Activated CD4-positive, alpha-beta T cell treated with anti-CD3 and anti-CD28 coated beads, Interleukin-2, amount 10 ng/mL, durations not matched to agents 7 days and 5 days (primary cell): ENCODE measurements around the gene CACNA1C. TPM values are rescaled to one million over a fixed set of nuclear protein-coding genes. Genes with fewer than 3 reads are reported as not detected.
A peak's percentile ranks its signal among the peaks of the same experiment; 100 is the strongest.

Source experiments
- CTCF ChIA-PET: fragments of 350-600 bp; sonication (Branson Sonifier 250); formaldehyde crosslinking; loops from one replicate; lab custom pipeline; 2021; ENCODE audit warnings: antibody characterized with exemption; lab: Charles Lee
- POLR2A ChIA-PET: fragments of 350-600 bp; sonication (Branson Sonifier 250); formaldehyde crosslinking; loops from one replicate; lab custom pipeline; 2021; ENCODE audit warnings: antibody characterized with exemption; lab: Charles Lee
- DNase-seq: peaks from one replicate; pipeline ENCODE4 v3.0.0-alpha.2; 2020
- H3K27ac Mint-ChIP-seq: one replicate; pipeline ENCODE4 v1.8.0; 2021; ENCODE audit warnings: mild to moderate bottlenecking, moderate library complexity, mixed read lengths
- H3K27me3 Mint-ChIP-seq: one replicate; pipeline ENCODE4 v1.8.0; 2021; ENCODE audit warnings: mixed read lengths
- H3K36me3 Mint-ChIP-seq: one replicate; pipeline ENCODE4 v1.8.0; 2021; ENCODE audit warnings: low read depth, mixed read lengths
- H3K4me1 Mint-ChIP-seq: one replicate; pipeline ENCODE4 v1.8.0; 2021; ENCODE audit warnings: mixed read lengths
- H3K4me3 Mint-ChIP-seq: one replicate; pipeline ENCODE4 v1.8.0; 2021; ENCODE audit warnings: mild to moderate bottlenecking, moderate library complexity, mixed read lengths
- H3K9me3 Mint-ChIP-seq: one replicate; pipeline ENCODE4 v1.8.0; 2021; ENCODE audit warnings: mixed read lengths
- total RNA-seq, 2 experiments: library from RNA; stranded (reverse); gene quantifications; one replicate each; pipeline ENCODE4 v1.2.3, GENCODE V29; 2021

Gene CACNA1C
- total RNA-seq, 2 experiments from 2014 or later, result 0.12 to 0.15 TPM

- Mint-ChIP-seq H3K4me1 (peaks cover 11% of the 10 kb centered on the region), H3K9me3 (no peaks in the 10 kb centered on the region), H3K27ac (no peak overlapping the region), H3K4me3 (no peak overlapping the region), H3K27me3 (peaks cover 2% of the 10 kb centered on the region), H3K36me3 (no peaks in the 10 kb centered on the region)
- ChIA-PET POLR2A (no interaction called here), CTCF (no interaction called here)
- DNase-seq, result no peak
These were observed 477.0 kb downstream of the CACNA1C start for GRCh38 chr12:2529807-2530206.

- POLR2A ChIA-PET, result no interaction called here
- DNase-seq, result no peak
- CTCF ChIA-PET, result no interaction called here
- Mint-ChIP-seq H3K4me3 (no peak overlapping the region), H3K27me3 (peaks cover 2% of the 10 kb centered on the region), H3K27ac (no peak overlapping the region), H3K4me1 (peaks cover 11% of the 10 kb centered on the region), H3K36me3 (no peaks in the 10 kb centered on the region), H3K9me3 (no peaks in the 10 kb centered on the region)
These were observed 478.6 kb downstream of the CACNA1C start for GRCh38 chr12:2531371-2531770.

- Mint-ChIP-seq H3K27me3 (peaks cover 2% of the 10 kb centered on the region), H3K4me1 (peaks cover 7% of the 10 kb centered on the region), H3K4me3 (no peak overlapping the region), H3K27ac (no peak overlapping the region), H3K9me3 (no peaks in the 10 kb centered on the region), H3K36me3 (no peaks in the 10 kb centered on the region)
- POLR2A ChIA-PET, result no interaction called here
- DNase-seq, result no peak
- CTCF ChIA-PET, result interaction anchor here (0.5 to 0.6 kb wide), 2 partner anchors 463 to 564 kb away, joined by 3 to 6 read pairs; no protein-coding TSS in a partner anchor
These were observed 480.2 kb downstream of the CACNA1C start for GRCh38 chr12:2533036-2533435.

GRCh38 chr12:2535583-2536204 is 482.9 kb downstream of the CACNA1C start:
- CTCF ChIA-PET, result no interaction called here
- no peaks in the 10 kb centered on the region for H3K9me3 Mint-ChIP-seq
- no peak overlapping the region for H3K27ac Mint-ChIP-seq

GRCh38 chr12:2536724-2537123 is 483.9 kb downstream of the CACNA1C start:
- ChIA-PET CTCF (no interaction called here), POLR2A (no interaction called here)
- no peaks in the 10 kb centered on the region for H3K4me1 Mint-ChIP-seq
- no peaks in the 10 kb centered on the region for H3K36me3 Mint-ChIP-seq
- no peaks in the 10 kb centered on the region for H3K9me3 Mint-ChIP-seq
- H3K27me3 Mint-ChIP-seq, result no peaks in the 10 kb centered on the region
- no peak overlapping the region for H3K27ac Mint-ChIP-seq
- no peak overlapping the region for H3K4me3 Mint-ChIP-seq
- no peak for DNase-seq

More at GRCh38 chr12:2535583-2536204, 482.9 kb downstream of the CACNA1C start:
- POLR2A ChIA-PET, result no interaction called here
- H3K36me3 Mint-ChIP-seq, result no peaks in the 10 kb centered on the region
- no peaks in the 10 kb centered on the region for H3K27me3 Mint-ChIP-seq
- H3K4me3 Mint-ChIP-seq, result no peak overlapping the region
- DNase-seq, result no peak
- H3K4me1 Mint-ChIP-seq, result no peaks in the 10 kb centered on the region

- no peak for DNase-seq
- CTCF ChIA-PET, result no interaction called here
- POLR2A ChIA-PET, result no interaction called here
- Mint-ChIP-seq H3K27ac (no peak overlapping the region), H3K9me3 (no peaks in the 10 kb centered on the region), H3K4me3 (no peak overlapping the region), H3K27me3 (no peaks in the 10 kb centered on the region), H3K36me3 (no peaks in the 10 kb centered on the region), H3K4me1 (peaks cover 3% of the 10 kb centered on the region)
These were observed 485.2 kb downstream of the CACNA1C start for GRCh38 chr12:2537868-2538541.

GRCh38 chr12:2539938-2540337 is 487.2 kb downstream of the CACNA1C start:
- H3K4me3 Mint-ChIP-seq, result no peak overlapping the region
- H3K27ac Mint-ChIP-seq, result no peak overlapping the region
- no peaks in the 10 kb centered on the region for H3K36me3 Mint-ChIP-seq
- ChIA-PET CTCF (interaction anchor here (0.9 kb wide), 1 partner anchor 12 kb away, joined by 3 read pairs; no protein-coding TSS in a partner anchor), POLR2A (no interaction called here)
- no peak for DNase-seq
- peaks cover 23% of the 10 kb centered on the region for H3K4me1 Mint-ChIP-seq
- H3K27me3 Mint-ChIP-seq, result no peaks in the 10 kb centered on the region
- H3K9me3 Mint-ChIP-seq, result no peaks in the 10 kb centered on the region

- Mint-ChIP-seq H3K4me3 (no peak overlapping the region), H3K36me3 (no peaks in the 10 kb centered on the region), H3K27ac (no peak overlapping the region), H3K4me1 (peaks cover 24% of the 10 kb centered on the region), H3K9me3 (no peaks in the 10 kb centered on the region), H3K27me3 (no peaks in the 10 kb centered on the region)
- DNase-seq, result no peak
- ChIA-PET CTCF (interaction anchor here (0.9 kb wide), 1 partner anchor 12 kb away, joined by 3 read pairs; no protein-coding TSS in a partner anchor), POLR2A (no interaction called here)
These were observed 487.8 kb downstream of the CACNA1C start for GRCh38 chr12:2540535-2540941.

- H3K4me1 Mint-ChIP-seq, result peaks cover 24% of the 10 kb centered on the region
- no peaks in the 10 kb centered on the region for H3K36me3 Mint-ChIP-seq
- no peak for DNase-seq
- no peak overlapping the region for H3K27ac Mint-ChIP-seq
- ChIA-PET POLR2A (no interaction called here), CTCF (interaction anchor here (1.5 kb wide), 1 partner anchor 16 kb away, joined by 4 read pairs; no protein-coding TSS in a partner anchor)
- H3K4me3 Mint-ChIP-seq, result no peak overlapping the region
- no peaks in the 10 kb centered on the region for H3K27me3 Mint-ChIP-seq
- no peaks in the 10 kb centered on the region for H3K9me3 Mint-ChIP-seq
These were observed 488.9 kb downstream of the CACNA1C start for GRCh38 chr12:2541631-2542204.

GRCh38 chr12:2543801-2544200 is 491.0 kb downstream of the CACNA1C start:
- Mint-ChIP-seq H3K9me3 (no peaks in the 10 kb centered on the region), H3K36me3 (no peaks in the 10 kb centered on the region), H3K27me3 (no peaks in the 10 kb centered on the region), H3K27ac (peak overlapping the region; percentile 20), H3K4me3 (no peak overlapping the region), H3K4me1 (peaks cover 24% of the 10 kb centered on the region)
- no peak for DNase-seq
- CTCF ChIA-PET, result no interaction called here
- POLR2A ChIA-PET, result no interaction called here

GRCh38 chr12:2544230-2544629 is 491.4 kb downstream of the CACNA1C start:
- peaks cover 24% of the 10 kb centered on the region for H3K4me1 Mint-ChIP-seq
- no peak for DNase-seq
- no peak overlapping the region for H3K4me3 Mint-ChIP-seq
- CTCF ChIA-PET, result no interaction called here
- H3K36me3 Mint-ChIP-seq, result no peaks in the 10 kb centered on the region
- H3K9me3 Mint-ChIP-seq, result no peaks in the 10 kb centered on the region
- POLR2A ChIA-PET, result no interaction called here
- no peak overlapping the region for H3K27ac Mint-ChIP-seq
- H3K27me3 Mint-ChIP-seq, result no peaks in the 10 kb centered on the region

GRCh38 chr12:2547273-2548044 is 494.7 kb downstream of the CACNA1C start:
- Mint-ChIP-seq H3K9me3 (no peaks in the 10 kb centered on the region), H3K4me1 (peaks cover 23% of the 10 kb centered on the region), H3K27ac (no peak overlapping the region), H3K27me3 (no peaks in the 10 kb centered on the region), H3K4me3 (no peak overlapping the region), H3K36me3 (no peaks in the 10 kb centered on the region)
- DNase-seq, result no peak
- ChIA-PET POLR2A (no interaction called here), CTCF (no interaction called here)

GRCh38 chr12:2548081-2548480 is 495.3 kb downstream of the CACNA1C start:
- Mint-ChIP-seq H3K4me1 (peaks cover 20% of the 10 kb centered on the region), H3K36me3 (no peaks in the 10 kb centered on the region), H3K27ac (no peak overlapping the region), H3K27me3 (no peaks in the 10 kb centered on the region), H3K4me3 (no peak overlapping the region), H3K9me3 (no peaks in the 10 kb centered on the region)
- POLR2A ChIA-PET, result no interaction called here
- CTCF ChIA-PET, result no interaction called here
- DNase-seq, result no peak
